Prostate gland (tissue), 2 donors: Measurements from ENCODE around the gene KRT78. TPM values are rescaled to one million over a fixed set of nuclear protein-coding genes. Genes with fewer than 3 reads are reported as not detected.

Source experiments
- DNase-seq: peaks from one replicate; pipeline ENCODE4 v3.0.0-alpha.2; 2019; ENCODE audit warnings: low spot score
- H3K27ac ChIP-seq, 2 donors: fragments of 200-600 bp; sonication (generic); 2 replicates each; pipeline ENCODE4 v1.5.1; 2017 to 2019
- H3K27me3 ChIP-seq: fragments of 200-600 bp; sonication (generic); replicated peaks from 2 replicates; pipeline ENCODE4 v1.5.1; 2019; ENCODE audit not compliant: insufficient read depth
- H3K36me3 ChIP-seq, 2 donors: fragments of 200-600 bp; sonication (generic); 1 replicate in 1 of 2; 2 replicates in 1 of 2; pipeline versions ENCODE4 v1.5.1 to v1.8.1; 2017 to 2019
- H3K4me1 ChIP-seq: fragments of 200-600 bp; sonication (generic); replicated peaks from 2 replicates; pipeline ENCODE4 v1.5.1; 2019
- H3K4me3 ChIP-seq, 2 donors: fragments of 200-600 bp; sonication (generic); 2 replicates each; pipeline ENCODE4 v1.5.1; 2017 to 2019
- H3K9me3 ChIP-seq: fragments of 200-600 bp; sonication (generic); 2 replicates; pipeline ENCODE4 v1.5.1; 2017
- POLR2A ChIP-seq: fragments of 450-650 bp; IDR thresholded peaks from one replicate; pipeline ENCODE4 v1.6.1; 2016; ENCODE audit warnings: antibody characterized with exemption, mild to moderate bottlenecking
- POLR2AphosphoS5 ChIP-seq: sonication (generic); formaldehyde crosslinking; IDR thresholded peaks from one replicate; pipeline ENCODE4 v1.6.1; 2017; ENCODE audit warnings: antibody characterized with exemption
- WGBS: methylation state at CpG from one replicate; pipeline ENCODE4 v1.1.5; 2018; 5-methylcytosine and 5-hydroxymethylcytosine counted together
- intact Hi-C: fragments of 100-400 bp; cut with DNase I; formaldehyde crosslinking; loops from one replicate; pipeline ENCODE4 v1.14.2; 2022
- total RNA-seq, 2 donors: library from RNA; depleted of rRNA; stranded (reverse); fragments of >200 nt; gene quantifications; one replicate each; pipeline ENCODE4 v1.1.0, GENCODE V29; 2016
- TF ChIP-seq, protein P1 (sequence below), 4 experiments: fragments of 200-600 bp in 2 of 4; fragments of 450-650 bp in 2 of 4; sonication (generic) in 2 of 4; IDR thresholded peaks; 1 replicate in 3 of 4; 2 replicates in 1 of 4; pipeline ENCODE4 v1.5.1; 2016 to 2019; ENCODE audit warnings: antibody characterized with exemption in 4 of 4, mild to moderate bottlenecking in 2 of 4, moderate library complexity in 2 of 4

Gene KRT78
- total RNA-seq, 2 donors from 2014 or later = 1.0 TPM; not detected in 1

GRCh38 chr12:52814710-52815155 is 34.1 kb downstream of the KRT78 start:
- intact Hi-C loops = no loop called here
- TF ChIP-seq POLR2AphosphoS5 (no peak), POLR2A (no peak)
- TF ChIP-seq, protein P1, sequence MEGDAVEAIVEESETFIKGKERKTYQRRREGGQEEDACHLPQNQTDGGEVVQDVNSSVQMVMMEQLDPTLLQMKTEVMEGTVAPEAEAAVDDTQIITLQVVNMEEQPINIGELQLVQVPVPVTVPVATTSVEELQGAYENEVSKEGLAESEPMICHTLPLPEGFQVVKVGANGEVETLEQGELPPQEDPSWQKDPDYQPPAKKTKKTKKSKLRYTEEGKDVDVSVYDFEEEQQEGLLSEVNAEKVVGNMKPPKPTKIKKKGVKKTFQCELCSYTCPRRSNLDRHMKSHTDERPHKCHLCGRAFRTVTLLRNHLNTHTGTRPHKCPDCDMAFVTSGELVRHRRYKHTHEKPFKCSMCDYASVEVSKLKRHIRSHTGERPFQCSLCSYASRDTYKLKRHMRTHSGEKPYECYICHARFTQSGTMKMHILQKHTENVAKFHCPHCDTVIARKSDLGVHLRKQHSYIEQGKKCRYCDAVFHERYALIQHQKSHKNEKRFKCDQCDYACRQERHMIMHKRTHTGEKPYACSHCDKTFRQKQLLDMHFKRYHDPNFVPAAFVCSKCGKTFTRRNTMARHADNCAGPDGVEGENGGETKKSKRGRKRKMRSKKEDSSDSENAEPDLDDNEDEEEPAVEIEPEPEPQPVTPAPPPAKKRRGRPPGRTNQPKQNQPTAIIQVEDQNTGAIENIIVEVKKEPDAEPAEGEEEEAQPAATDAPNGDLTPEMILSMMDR (IDR thresholded peaks at IDR 0.05) = no peak
- 75% methylated on average over 4 of the region's 4 CpGs for WGBS

DNA sequence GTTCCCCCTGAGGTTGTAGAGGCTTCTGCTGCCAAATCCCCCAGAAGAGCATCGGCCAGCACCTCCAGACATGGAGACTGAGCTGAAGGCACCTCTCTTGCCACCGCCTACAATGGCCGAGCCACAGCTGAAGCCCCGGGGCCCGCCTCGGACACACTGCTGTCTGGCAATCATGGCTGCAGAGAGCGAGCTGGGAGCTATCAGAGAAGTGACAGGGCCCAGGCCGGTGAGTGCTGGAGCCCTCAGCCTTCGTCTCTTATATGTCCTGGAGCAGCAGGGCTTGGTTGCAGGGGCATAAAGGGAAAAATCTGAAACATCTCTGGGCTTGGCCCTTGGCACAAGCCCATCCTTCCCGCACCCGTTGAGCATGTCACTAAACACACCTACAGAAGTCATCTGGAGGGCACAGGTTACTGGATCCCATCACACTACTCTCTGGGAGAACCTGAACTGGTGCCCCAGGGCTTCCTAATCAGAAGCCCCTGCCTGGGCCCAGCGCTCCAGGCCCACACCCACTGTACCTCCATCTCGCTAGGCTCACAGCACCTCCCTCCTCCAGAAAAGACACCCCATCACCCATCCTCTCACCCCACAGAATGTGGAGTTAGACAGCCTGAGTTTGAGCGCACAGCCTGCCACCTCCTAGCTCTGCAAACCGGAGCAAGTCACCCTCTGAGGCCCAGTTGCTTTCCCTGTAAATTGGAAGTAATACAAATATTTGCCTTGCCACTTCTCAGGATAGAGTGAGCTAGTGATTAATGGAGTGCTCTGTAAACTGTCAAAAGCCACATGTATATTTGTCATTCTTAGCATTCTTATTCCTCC is 34.7 kb downstream of the KRT78 start, which contains the start of gene KRT4:
TSS of gene KRT4 (minus strand) at position 232 of the 825 bp plus-strand sequence. CDS start at position 174, 58 bp downstream.
- TF ChIP-seq POLR2AphosphoS5 = peak; percentile 77
- TF ChIP-seq, protein P1 (IDR thresholded peaks at IDR 0.05) = no peak
- H3K4me3 ChIP-seq = no peak within 1 kb of the TSS
- H3K4me1 ChIP-seq = no peaks in the 10 kb centered on the region
- H3K36me3 ChIP-seq = no peaks in the 10 kb centered on the region
- peak; percentile 13 for DNase-seq
- 52% methylated on average over 10 of the region's 15 CpGs for WGBS
- no peaks in the 10 kb centered on the region for H3K9me3 ChIP-seq
- H3K27me3 ChIP-seq = peaks cover 11% of the 10 kb centered on the region
- intact Hi-C loops = no loop called here
- H3K27ac ChIP-seq = no peak within 1 kb of the TSS

More at GRCh38 chr12:52814710-52815155, 34.1 kb downstream of the KRT78 start:
- DNase-seq = no peak
- H3K27ac ChIP-seq = no peak overlapping the region
- H3K36me3 ChIP-seq = no peaks in the 10 kb centered on the region
- no peak overlapping the region for H3K4me3 ChIP-seq
- no peaks in the 10 kb centered on the region for H3K4me1 ChIP-seq
- H3K9me3 ChIP-seq = no peaks in the 10 kb centered on the region
- H3K27me3 ChIP-seq = peaks cover 15% of the 10 kb centered on the region

DNA sequence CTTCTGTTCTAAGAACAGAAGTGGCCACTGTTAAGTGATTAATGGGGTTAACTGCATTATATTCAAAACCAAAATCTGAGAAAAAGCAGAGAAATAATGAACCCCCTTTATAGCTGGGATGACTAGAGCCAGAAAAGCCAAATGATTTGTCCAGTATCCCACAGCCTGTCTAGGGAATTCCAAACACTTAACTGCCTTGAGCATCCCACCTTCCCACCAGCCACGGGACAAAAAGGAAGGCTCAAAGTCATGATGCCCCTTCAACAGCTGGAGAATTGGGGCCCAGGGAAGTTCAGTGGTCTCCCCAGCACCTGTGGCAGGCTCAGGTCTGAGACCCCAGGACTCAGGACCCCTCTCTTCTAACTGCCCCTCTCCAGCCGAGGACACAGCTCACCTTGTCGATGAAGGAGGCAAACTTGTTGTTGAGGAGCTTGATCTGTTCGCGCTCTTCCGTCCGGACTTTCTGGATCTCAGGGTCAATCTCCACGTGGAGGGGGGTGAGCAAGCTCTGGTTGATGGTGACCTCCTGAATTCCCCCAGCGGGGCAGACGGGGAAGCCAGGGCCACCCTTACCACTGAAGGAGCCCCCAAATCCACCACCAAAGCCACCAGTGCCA is 35.5 kb downstream of the KRT78 start:
- intact Hi-C loops = no loop called here
- no peak for DNase-seq
- TF ChIP-seq POLR2A (no peak), POLR2AphosphoS5 (no peak)
- TF ChIP-seq, protein P1 (IDR thresholded peaks at IDR 0.05) = no peak
- Histone ChIP-seq H3K4me1 (no peaks in the 10 kb centered on the region), H3K36me3 (no peaks in the 10 kb centered on the region), H3K9me3 (no peaks in the 10 kb centered on the region), H3K27ac (no peak overlapping the region), H3K4me3 (no peak overlapping the region), H3K27me3 (peaks cover 4% of the 10 kb centered on the region)
- 94% methylated on average over 10 of the region's 10 CpGs for WGBS

DNA sequence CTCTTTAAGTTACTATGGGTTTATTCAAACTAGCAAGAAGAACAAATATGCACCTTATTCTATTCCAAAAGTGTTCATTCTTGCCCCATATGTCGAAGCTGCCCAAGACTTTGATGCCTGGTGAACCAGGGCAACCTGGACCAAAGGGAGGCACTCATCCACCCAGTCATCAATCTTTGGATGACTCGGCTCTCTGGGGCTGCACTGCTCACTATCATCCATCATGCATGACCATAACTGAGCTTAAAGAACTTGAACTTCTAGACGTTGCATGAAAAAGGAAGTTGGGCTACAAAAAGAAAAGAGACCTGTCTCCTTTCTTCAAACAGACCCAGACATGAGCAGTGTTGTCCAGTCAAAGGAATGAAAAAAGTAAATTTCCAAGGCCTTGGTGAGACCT is 36.0 kb downstream of the KRT78 start:
- intact Hi-C loops = no loop called here
- no peaks in the 10 kb centered on the region for H3K36me3 ChIP-seq
- no peak for DNase-seq
- no peak overlapping the region for H3K4me3 ChIP-seq
- 78% methylated on average over 3 of the region's 3 CpGs for WGBS
- no peaks in the 10 kb centered on the region for H3K9me3 ChIP-seq
- H3K27me3 ChIP-seq = peaks cover 8% of the 10 kb centered on the region
- H3K4me1 ChIP-seq = no peaks in the 10 kb centered on the region
- TF ChIP-seq POLR2AphosphoS5 (no peak), POLR2A (no peak)
- TF ChIP-seq, protein P1 (IDR thresholded peaks at IDR 0.05) = no peak
- no peak overlapping the region for H3K27ac ChIP-seq
